Keratinocyte (primary cell): ENCODE measurements around the gene DGKH.

Experiments
- CTCF ChIP-seq, 3 experiments: IDR thresholded peaks in 1 of 3; conservative IDR thresholded peaks in 1 of 3; optimal IDR thresholded peaks in 1 of 3; 2 replicates in 2 of 3; 3 replicates in 1 of 3; pipeline versions ENCODE3 to v1.5.1; 2011; ENCODE audit warnings: low read length in 3 of 3, mild to moderate bottlenecking in 3 of 3, moderate library complexity in 2 of 3, control low read depth in 1 of 3, inconsistent platforms in 1 of 3; ENCODE audit not compliant: insufficient read depth in 2 of 3; ENCODE audit errors: extremely low read depth in 1 of 3
- EZH2 ChIP-seq: IDR thresholded peaks from one replicate; pipeline ENCODE4 v1.6.1; 2012; ENCODE audit warnings: inconsistent platforms, mild to moderate bottlenecking, low read length, moderate library complexity

GRCh38 chr13:42272804-42273175 lies 224.3 kb downstream of the DGKH start:
- TF ChIP-seq CTCF (optimal IDR thresholded peaks at IDR 0.05 in 1 of 3, IDR thresholded peaks at IDR 0.05 in 1 of 3, conservative IDR thresholded peaks at IDR 0.05 in 1 of 3; ENCODE audit: extremely low read depth in 1 of 3, insufficient read depth in 2 of 3, low read length in 3 of 3) (no peak), EZH2 (no peak)
